ENCODE results near the gene OGDH.

Gene OGDH

GRCh38 chr7:44646921-44647636 lies 40.7 kb downstream of the OGDH start:
- TF ChIP-seq CSDC2 (CRISPR knock-in tag; IDR thresholded peaks at IDR 0.05) (no peak), CSRNP3 (CRISPR knock-in tag; IDR thresholded peaks at IDR 0.05) (no peak), ZC3H10 (CRISPR knock-in tag; IDR thresholded peaks at IDR 0.05) (no peak), POU6F1 (CRISPR knock-in tag; IDR thresholded peaks at IDR 0.05; ENCODE audit: borderline replicate concordance, low read depth) (no peak), ZFP3 (CRISPR knock-in tag; IDR thresholded peaks at IDR 0.05) (no peak), ZNF8 (CRISPR knock-in tag; IDR thresholded peaks at IDR 0.05) (no peak), ZFP30 (CRISPR knock-in tag; IDR thresholded peaks at IDR 0.05) (no peak), TOX (CRISPR knock-in tag; IDR thresholded peaks at IDR 0.05; ENCODE audit: borderline replicate concordance) (no peak)
- ATAC-seq = no peak

- no peak for ATAC-seq
- TF ChIP-seq CSRNP3 (CRISPR knock-in tag; IDR thresholded peaks at IDR 0.05) (no peak), CREB5 (CRISPR knock-in tag; IDR thresholded peaks at IDR 0.05; ENCODE audit: low read depth) (no peak), ARNTL (CRISPR knock-in tag; IDR thresholded peaks at IDR 0.05; ENCODE audit: borderline replicate concordance, low read depth) (no peak), ZNF70 (CRISPR knock-in tag; IDR thresholded peaks at IDR 0.05) (no peak), OSR1 (CRISPR knock-in tag; IDR thresholded peaks at IDR 0.05) (no peak), TOX (CRISPR knock-in tag; IDR thresholded peaks at IDR 0.05; ENCODE audit: borderline replicate concordance) (no peak), GLIS3 (CRISPR knock-in tag; IDR thresholded peaks at IDR 0.05) (no peak), ESRRG (CRISPR knock-in tag; IDR thresholded peaks at IDR 0.05) (no peak), RARB (CRISPR knock-in tag; IDR thresholded peaks at IDR 0.05) (no peak), BACH2 (CRISPR knock-in tag; IDR thresholded peaks at IDR 0.05; ENCODE audit: borderline replicate concordance) (no peak), ISL1 (CRISPR knock-in tag; IDR thresholded peaks at IDR 0.05) (no peak), PATZ1 (CRISPR knock-in tag; IDR thresholded peaks at IDR 0.05; ENCODE audit: borderline replicate concordance) (no peak), TCF4 (CRISPR knock-in tag; IDR thresholded peaks at IDR 0.05; ENCODE audit: borderline replicate concordance) (no peak), CSDC2 (CRISPR knock-in tag; IDR thresholded peaks at IDR 0.05) (no peak), ZNF565 (CRISPR knock-in tag; conservative IDR thresholded peaks at IDR 0.05; ENCODE audit: low read depth) (no peak), ZFP30 (CRISPR knock-in tag; IDR thresholded peaks at IDR 0.05) (no peak), TSHZ2 (CRISPR knock-in tag; IDR thresholded peaks at IDR 0.05) (no peak), ZFP3 (CRISPR knock-in tag; IDR thresholded peaks at IDR 0.05) (no peak), SNAI2 (CRISPR knock-in tag; IDR thresholded peaks at IDR 0.05) (no peak)
Measured at GRCh38 chr7:44647981-44648714, 41.7 kb downstream of the OGDH start.
